Measurements from ENCODE around the gene KRT76.

The KRT76 gene

DNA sequence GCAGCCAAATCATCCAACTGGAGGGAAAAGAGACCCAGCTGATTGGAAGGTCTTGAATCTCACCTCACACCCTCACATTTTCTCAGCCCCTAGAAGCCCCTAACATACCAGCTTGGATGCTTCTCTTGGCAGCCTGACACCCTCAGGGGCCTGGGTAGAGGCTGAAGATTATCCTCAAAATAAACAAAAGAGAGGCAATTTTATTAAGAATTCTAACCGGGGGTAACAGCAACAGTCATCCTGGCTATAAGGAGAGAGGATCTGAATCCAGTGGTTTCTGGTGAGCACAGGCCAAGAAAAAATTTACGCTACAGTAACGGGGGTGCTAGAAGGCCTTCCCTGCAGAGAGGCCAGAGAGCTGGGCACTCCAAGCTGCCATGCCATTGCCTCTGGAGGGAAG lies 21.6 kb downstream of the KRT76 start:
- no peaks in the 10 kb centered on the region for H3K4me1 ChIP-seq (ENCODE audit: insufficient read depth, low read length, severe bottlenecking)
- H3K9ac ChIP-seq (ENCODE audit: low read length): no peak overlapping the region
- H3K27ac ChIP-seq (ENCODE audit: low read depth, low read length, poor library complexity, severe bottlenecking): no peak overlapping the region
- no peaks in the 10 kb centered on the region for H3F3A ChIP-seq (ENCODE audit: insufficient read depth, low read length)
- H3K9me2 ChIP-seq (ENCODE audit: low read depth, low read length): no peaks in the 10 kb centered on the region
- no peak overlapping the region for H2AFZ ChIP-seq (ENCODE audit: low read length)
- no peak overlapping the region for H3K4me2 ChIP-seq (ENCODE audit: low read length)
- H3K79me2 ChIP-seq (ENCODE audit: insufficient read depth, low read length): no peaks in the 10 kb centered on the region
- H3K9me3 ChIP-seq (ENCODE audit: low read length): peaks cover 2% of the 10 kb centered on the region; the same call in 1 of the 2 replicates
- no peak overlapping the region for H3K4me3 ChIP-seq (ENCODE audit: low read depth, low read length, poor library complexity, severe bottlenecking)
- no peaks in the 10 kb centered on the region for H4K20me1 ChIP-seq (ENCODE audit: insufficient read depth, low read length)
- TF ChIP-seq, protein P1, sequence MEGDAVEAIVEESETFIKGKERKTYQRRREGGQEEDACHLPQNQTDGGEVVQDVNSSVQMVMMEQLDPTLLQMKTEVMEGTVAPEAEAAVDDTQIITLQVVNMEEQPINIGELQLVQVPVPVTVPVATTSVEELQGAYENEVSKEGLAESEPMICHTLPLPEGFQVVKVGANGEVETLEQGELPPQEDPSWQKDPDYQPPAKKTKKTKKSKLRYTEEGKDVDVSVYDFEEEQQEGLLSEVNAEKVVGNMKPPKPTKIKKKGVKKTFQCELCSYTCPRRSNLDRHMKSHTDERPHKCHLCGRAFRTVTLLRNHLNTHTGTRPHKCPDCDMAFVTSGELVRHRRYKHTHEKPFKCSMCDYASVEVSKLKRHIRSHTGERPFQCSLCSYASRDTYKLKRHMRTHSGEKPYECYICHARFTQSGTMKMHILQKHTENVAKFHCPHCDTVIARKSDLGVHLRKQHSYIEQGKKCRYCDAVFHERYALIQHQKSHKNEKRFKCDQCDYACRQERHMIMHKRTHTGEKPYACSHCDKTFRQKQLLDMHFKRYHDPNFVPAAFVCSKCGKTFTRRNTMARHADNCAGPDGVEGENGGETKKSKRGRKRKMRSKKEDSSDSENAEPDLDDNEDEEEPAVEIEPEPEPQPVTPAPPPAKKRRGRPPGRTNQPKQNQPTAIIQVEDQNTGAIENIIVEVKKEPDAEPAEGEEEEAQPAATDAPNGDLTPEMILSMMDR (IDR thresholded peaks at IDR 0.05; ENCODE audit: low read length): no peak
- TF ChIP-seq EZH2 (IDR thresholded peaks at IDR 0.05; ENCODE audit: borderline replicate concordance, low read length): no peak
- no peaks in the 10 kb centered on the region for H3K27me3 ChIP-seq (ENCODE audit: insufficient read depth, low read length)
- H3K36me3 ChIP-seq (ENCODE audit: insufficient read depth, low read length): no peaks in the 10 kb centered on the region

DNA sequence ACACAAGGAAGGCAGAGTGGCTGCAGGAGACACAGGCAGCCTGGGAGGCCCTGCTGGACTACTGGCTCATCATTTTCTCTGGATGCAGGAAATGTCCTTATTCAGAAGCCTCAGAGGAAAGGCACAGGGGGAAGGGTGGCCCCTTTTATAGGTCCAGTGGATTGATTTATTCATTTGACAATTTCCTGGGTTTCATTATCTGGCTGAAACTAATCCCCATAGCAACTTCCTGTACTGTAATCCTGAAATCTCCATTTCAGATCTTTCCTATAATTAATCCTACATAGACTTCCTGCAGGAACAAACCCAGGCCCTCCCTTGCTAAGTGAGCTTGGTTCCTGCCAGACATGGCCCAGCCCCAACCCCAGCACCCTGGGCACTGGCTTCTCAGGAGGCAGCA lies 23.0 kb downstream of the KRT76 start:
- Histone ChIP-seq H3K4me2 (ENCODE audit: low read length) (no peak overlapping the region), H3K9me3 (ENCODE audit: low read length) (no peaks in the 10 kb centered on the region), H3K27me3 (ENCODE audit: insufficient read depth, low read length) (no peaks in the 10 kb centered on the region), H3K9ac (ENCODE audit: low read length) (no peak overlapping the region), H4K20me1 (ENCODE audit: insufficient read depth, low read length) (no peaks in the 10 kb centered on the region), H3K36me3 (ENCODE audit: insufficient read depth, low read length) (no peaks in the 10 kb centered on the region), H2AFZ (ENCODE audit: low read length) (no peak overlapping the region), H3K27ac (ENCODE audit: low read depth, low read length, poor library complexity, severe bottlenecking) (no peak overlapping the region), H3K9me2 (ENCODE audit: low read depth, low read length) (no peaks in the 10 kb centered on the region), H3K4me3 (ENCODE audit: low read depth, low read length, poor library complexity, severe bottlenecking) (no peak overlapping the region), H3K79me2 (ENCODE audit: insufficient read depth, low read length) (no peaks in the 10 kb centered on the region), H3K4me1 (ENCODE audit: insufficient read depth, low read length, severe bottlenecking) (no peaks in the 10 kb centered on the region), H3F3A (ENCODE audit: insufficient read depth, low read length) (no peaks in the 10 kb centered on the region)
- no peak for TF ChIP-seq EZH2 (IDR thresholded peaks at IDR 0.05; ENCODE audit: borderline replicate concordance, low read length)
- TF ChIP-seq, protein P1 (IDR thresholded peaks at IDR 0.05; ENCODE audit: low read length): no peak

DNA sequence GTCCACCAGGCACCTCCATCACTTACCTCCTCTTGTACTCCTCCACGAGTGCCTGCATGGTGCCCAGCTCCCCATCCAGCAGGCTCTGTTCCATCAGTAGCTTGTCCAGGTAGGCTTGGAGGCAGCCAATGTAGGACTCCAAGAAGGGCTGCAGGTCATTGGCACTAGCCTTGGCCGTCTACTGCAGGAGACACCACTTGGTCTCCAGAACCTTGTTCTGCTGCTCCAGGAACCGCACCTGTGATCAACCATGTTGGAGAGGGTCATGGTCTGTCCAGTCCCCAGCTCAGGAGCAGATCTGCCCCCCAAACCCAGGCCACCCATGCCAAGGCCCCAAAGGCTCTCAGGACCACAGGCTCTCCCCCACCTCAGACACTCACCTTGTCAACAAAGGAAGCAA lies 23.9 kb downstream of the KRT76 start:
- H4K20me1 ChIP-seq (ENCODE audit: insufficient read depth, low read length): no peaks in the 10 kb centered on the region
- H3K4me1 ChIP-seq (ENCODE audit: insufficient read depth, low read length, severe bottlenecking): no peaks in the 10 kb centered on the region
- H3K36me3 ChIP-seq (ENCODE audit: insufficient read depth, low read length): no peaks in the 10 kb centered on the region
- no peaks in the 10 kb centered on the region for H3K79me2 ChIP-seq (ENCODE audit: insufficient read depth, low read length)
- TF ChIP-seq EZH2 (IDR thresholded peaks at IDR 0.05; ENCODE audit: borderline replicate concordance, low read length): no peak
- TF ChIP-seq, protein P1 (IDR thresholded peaks at IDR 0.05; ENCODE audit: low read length): no peak
- no peak overlapping the region for H3K27ac ChIP-seq (ENCODE audit: low read depth, low read length, poor library complexity, severe bottlenecking)
- H3K9me2 ChIP-seq (ENCODE audit: low read depth, low read length): no peaks in the 10 kb centered on the region
- no peaks in the 10 kb centered on the region for H3K9me3 ChIP-seq (ENCODE audit: low read length)
- no peak overlapping the region for H3K4me2 ChIP-seq (ENCODE audit: low read length)
- H3F3A ChIP-seq (ENCODE audit: insufficient read depth, low read length): no peaks in the 10 kb centered on the region
- H3K9ac ChIP-seq (ENCODE audit: low read length): no peak overlapping the region
- no peaks in the 10 kb centered on the region for H3K27me3 ChIP-seq (ENCODE audit: insufficient read depth, low read length)
- no peak overlapping the region for H3K4me3 ChIP-seq (ENCODE audit: low read depth, low read length, poor library complexity, severe bottlenecking)
- no peak overlapping the region for H2AFZ ChIP-seq (ENCODE audit: low read length)
